Activated naive CD4-positive, alpha-beta T cell treated with anti-CD3 and anti-CD28 coated beads, Interleukin-2, amount 50 U/mL, for 72 hours (primary cell): ENCODE results near the gene BATF. TPM values are rescaled to one million over a fixed set of nuclear protein-coding genes. Genes with fewer than 3 reads are reported as not detected.
A peak's percentile ranks its signal among the peaks of the same experiment; 100 is the strongest.

Experiments used
- ATAC-seq, 2 donors: fragments of 150-1000 bp; cut with Tn5 transposase; 2 replicates each; pipeline ENCODE4 v1.10.0; 2021; ENCODE audit warnings: mild to moderate bottlenecking in 2 of 2, moderate library complexity in 2 of 2
- DNase-seq, 2 donors: peaks; one replicate each; pipeline ENCODE4 v3.0.0; 2021 to 2022; ENCODE audit warnings: low spot score in 2 of 2
- H3K27ac Mint-ChIP-seq, 2 donors: one replicate each; pipeline ENCODE4 v1.8.0; 2022; ENCODE audit warnings: mild to moderate bottlenecking in 2 of 2, mixed read lengths in 2 of 2
- H3K36me3 Mint-ChIP-seq, 2 donors: one replicate each; pipeline ENCODE4 v1.8.0; 2022; ENCODE audit warnings: mixed read lengths in 2 of 2
- H3K9me3 Mint-ChIP-seq, 2 donors: one replicate each; pipeline ENCODE4 v1.8.0; 2022; ENCODE audit warnings: mixed read lengths in 2 of 2
- total RNA-seq, 2 donors: library from RNA; stranded (reverse); gene quantifications; one replicate each; pipeline ENCODE4 v1.2.3, GENCODE V29; 2022

The BATF gene
- total RNA-seq, 2 donors from 2014 or later = 93.6 to 165 TPM

DNA sequence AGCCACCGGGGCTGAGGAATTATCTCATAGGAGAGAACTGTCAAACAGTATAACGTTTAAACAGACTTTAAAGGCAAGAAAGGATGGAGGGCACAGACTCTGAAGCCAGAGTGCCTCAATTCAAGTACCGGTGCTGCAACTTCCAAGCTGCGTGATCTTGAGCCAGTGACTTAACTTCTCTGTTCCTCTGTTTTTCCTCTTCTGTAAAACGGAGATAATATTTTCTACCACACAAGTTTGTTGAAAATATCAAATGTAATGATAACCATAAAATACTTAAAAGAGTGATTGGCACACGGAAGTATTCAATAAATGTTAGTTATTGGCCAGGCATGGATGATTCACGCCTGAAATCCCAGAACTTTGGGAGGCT is 18.2 kb downstream of the BATF start:
- peak overlapping the region; percentile 95 to 98 for H3K27ac Mint-ChIP-seq
- peaks cover 19 to 58% of the 10 kb centered on the region in 2 donors for H3K36me3 Mint-ChIP-seq
- no peak for ATAC-seq
- no peaks in the 10 kb centered on the region for H3K9me3 Mint-ChIP-seq
- DNase-seq = no peak

DNA sequence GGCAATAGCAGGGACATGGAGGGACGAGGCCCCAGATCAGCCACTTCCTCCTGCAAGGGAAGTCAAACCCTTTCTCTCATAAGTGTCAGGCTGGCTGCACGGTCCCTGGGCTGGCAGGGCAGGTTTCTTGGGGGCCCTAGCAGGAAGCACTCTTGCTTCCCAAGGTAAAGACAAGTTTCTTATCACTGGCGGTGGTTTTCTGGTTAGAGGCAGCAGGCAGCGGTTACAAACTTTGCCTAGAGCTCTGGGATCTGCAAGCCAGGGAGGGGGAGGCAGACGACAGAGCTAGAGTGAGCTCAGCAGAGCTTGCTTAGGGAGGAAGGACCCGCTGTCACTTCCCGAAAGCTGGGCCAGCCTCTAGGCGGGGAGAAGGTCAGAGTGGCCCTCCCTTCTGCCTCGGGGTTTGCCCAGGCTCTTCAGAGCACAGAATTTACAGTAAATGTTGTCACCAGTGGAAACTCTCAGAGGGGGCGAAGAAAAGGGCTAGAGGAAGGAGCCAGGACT is 20.4 kb downstream of the BATF start:
- H3K9me3 Mint-ChIP-seq = no peaks in the 10 kb centered on the region
- DNase-seq (peak; percentile 79 to 88), ATAC-seq (peak; percentile 82 to 89)
- peak overlapping the region; percentile 95 to 98 for H3K27ac Mint-ChIP-seq
- peaks cover 19 to 61% of the 10 kb centered on the region in 2 donors for H3K36me3 Mint-ChIP-seq

DNA sequence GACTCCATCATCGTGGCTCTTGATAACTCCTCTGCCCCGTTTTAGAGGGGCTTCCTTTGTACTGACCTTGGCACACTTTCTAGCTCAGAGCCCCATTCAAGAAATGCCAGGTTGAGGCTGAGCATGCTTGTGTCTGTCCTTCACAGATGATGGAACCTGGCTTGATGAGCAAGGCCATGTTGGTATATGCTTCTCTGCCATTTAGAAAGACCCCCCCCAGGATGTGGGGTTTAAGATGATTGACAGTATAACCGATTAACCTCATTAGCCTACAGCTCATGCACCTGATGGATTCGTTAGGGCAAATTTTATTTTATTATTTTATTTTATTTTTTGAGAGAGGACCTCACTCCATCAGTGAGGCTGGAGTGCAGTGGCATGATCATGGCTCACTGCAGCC is 21.0 kb downstream of the BATF start:
- H3K9me3 Mint-ChIP-seq = no peaks in the 10 kb centered on the region
- DNase-seq (no peak), ATAC-seq (no peak)
- H3K27ac Mint-ChIP-seq = peak overlapping the region; percentile 95 to 98
- peaks cover 19 to 64% of the 10 kb centered on the region in 2 donors for H3K36me3 Mint-ChIP-seq

DNA sequence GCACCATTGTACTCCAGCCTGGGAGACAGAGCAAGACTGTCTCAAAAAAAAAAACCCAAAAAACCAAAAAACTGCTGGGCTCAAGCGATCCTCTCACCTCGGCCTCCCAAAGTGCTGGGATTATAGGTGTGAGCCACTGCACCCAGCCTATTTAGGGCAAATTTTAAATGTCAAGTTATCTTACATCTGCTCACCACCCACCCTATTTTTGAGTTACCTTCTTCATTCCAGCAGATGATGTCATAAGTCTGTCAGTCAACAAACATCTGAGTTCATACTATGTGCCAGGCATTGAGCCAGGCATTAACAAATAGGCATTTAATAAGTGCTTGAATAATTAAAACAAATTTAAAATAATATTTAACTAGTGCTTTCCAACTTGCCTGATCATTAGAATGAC is 21.5 kb downstream of the BATF start:
- no peak for ATAC-seq
- peaks cover 17 to 64% of the 10 kb centered on the region in 2 donors for H3K36me3 Mint-ChIP-seq

DNA sequence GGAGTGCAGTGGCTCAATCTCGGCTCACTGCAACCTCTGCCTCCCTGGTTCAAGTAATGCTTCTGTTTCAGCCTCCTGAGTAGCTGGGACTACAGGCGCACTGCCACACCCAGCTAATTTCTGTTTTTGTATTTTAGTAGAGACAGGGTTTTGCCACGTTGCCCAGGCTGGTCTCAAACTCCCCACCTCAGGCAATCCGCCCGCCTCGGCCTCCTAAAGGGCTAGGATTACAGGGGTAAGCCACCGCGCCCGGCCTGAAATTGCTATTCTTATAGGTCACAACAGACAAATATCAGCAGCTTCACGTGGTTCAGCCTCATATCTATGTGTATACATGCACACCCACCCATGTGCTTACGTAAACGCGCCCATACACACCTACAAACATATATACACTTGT is 23.6 kb downstream of the BATF start:
- DNase-seq (no peak), ATAC-seq (no peak)
- Mint-ChIP-seq H3K36me3 (peaks cover 17 to 67% of the 10 kb centered on the region in 2 donors), H3K27ac (no peak overlapping the region), H3K9me3 (no peaks in the 10 kb centered on the region)

More for the DNA sequence above, 21.5 kb downstream of the BATF start:
- Mint-ChIP-seq H3K9me3 (no peaks in the 10 kb centered on the region), H3K27ac (peak overlapping the region; percentile 95 to 98)
- no peak for DNase-seq

DNA sequence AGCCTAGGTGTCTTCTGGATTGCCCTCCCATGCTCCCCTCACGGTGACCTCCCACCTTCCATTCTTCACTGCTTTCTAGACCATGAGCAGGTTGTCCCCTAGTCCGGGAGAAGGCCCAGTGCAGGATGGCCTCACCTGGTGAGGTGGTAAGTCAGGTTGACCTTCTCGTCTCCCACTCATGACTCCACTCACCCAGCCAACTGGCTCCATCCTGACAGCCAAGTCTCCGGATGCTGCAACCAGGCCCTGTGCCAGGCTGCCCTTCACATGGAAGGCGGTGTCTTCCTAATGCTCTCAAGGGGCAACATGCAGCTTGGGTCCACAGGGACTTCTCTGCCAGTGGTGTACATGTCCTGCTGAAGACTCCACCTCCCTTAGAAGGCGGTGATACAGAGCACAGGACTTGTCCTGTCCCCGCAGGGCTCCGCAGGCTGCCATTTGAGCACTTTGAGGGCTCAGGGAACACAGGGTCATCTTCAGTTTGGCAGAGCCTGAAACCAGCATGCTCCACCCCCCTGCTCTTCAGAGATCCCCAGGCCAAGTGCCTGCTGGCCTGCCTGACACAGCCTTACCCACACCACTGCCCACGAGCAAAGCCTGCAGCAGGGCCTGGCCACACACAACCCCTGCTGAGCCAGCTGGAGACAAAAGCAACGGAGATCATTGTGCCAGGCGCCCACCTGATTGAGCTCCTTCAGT is 25.4 kb downstream of the BATF start:
- Mint-ChIP-seq H3K27ac (peak overlapping the region; percentile 79 to 90), H3K9me3 (no peaks in the 10 kb centered on the region), H3K36me3 (peaks cover 17 to 53% of the 10 kb centered on the region in 2 donors)
- ATAC-seq (no peak), DNase-seq (no peak)

DNA sequence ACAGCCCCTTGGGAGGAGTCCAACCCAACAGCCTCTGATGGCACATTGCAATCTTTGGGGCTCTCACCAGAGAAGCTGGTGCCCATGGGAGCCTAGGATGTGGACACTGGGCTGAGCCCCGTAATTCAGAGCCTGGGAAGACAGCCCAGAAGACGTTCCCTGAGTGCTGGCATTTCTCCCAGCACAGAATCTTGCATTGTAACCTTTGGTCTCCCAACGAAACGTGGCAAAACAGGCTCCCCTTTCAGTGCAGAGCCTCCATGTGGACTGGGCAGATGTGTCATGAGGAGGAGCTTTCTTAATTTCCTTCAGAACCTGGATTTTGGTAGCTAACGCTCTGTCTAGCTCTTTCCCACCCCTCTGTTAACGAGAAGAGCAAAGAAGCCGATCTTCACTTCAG is 26.3 kb downstream of the BATF start:
- no peak for ATAC-seq
- no peak for DNase-seq
- H3K36me3 Mint-ChIP-seq = peaks cover 17 to 53% of the 10 kb centered on the region in 2 donors

DNA sequence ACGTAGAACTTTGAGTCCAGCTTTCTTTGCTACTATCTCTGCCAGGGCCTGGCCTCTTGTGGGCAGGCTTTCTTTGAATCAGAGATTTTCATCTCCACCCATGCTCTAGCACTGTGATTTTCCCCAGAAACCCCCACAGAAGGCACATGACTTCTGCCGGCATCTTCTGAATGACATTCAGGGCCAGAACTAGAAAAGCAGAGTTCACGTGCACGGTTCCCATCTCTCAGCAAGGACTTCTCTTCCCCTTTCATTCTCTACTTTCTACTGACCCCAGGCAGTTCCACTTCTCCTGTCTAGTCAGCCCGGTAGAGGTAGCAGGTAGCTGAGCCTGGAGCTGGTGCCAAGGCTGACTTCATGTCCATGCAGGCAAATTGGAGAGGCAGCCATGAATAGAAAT is 26.9 kb downstream of the BATF start:
- no peak for DNase-seq
- no peaks in the 10 kb centered on the region for H3K9me3 Mint-ChIP-seq
- H3K27ac Mint-ChIP-seq = peak overlapping the region; percentile 79 to 90
- peaks cover 17 to 53% of the 10 kb centered on the region in 2 donors for H3K36me3 Mint-ChIP-seq
- ATAC-seq = peak; percentile 27 to 68

More for the DNA sequence above, 26.3 kb downstream of the BATF start:
- H3K27ac Mint-ChIP-seq = peak overlapping the region; percentile 79 to 90
- no peaks in the 10 kb centered on the region for H3K9me3 Mint-ChIP-seq

DNA sequence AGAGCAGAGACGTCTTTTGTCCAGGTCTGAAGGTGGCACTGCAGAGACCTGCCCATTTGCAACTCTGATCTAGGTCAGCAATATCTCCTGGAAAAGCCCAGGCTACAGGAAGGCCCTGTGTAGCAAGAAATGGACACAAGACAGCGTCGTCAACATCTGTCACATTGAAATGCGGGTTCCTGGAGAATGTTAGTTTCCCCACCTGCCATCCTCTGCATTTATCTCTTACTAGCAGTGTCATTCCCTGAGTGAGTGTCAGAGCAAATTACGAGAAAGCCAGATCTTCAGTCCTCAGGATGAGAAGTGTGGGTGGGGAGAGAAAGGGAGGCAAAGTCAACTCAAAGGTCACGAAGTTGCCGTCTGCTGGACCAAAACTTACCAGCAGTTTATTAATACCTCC is 28.8 kb downstream of the BATF start:
- ATAC-seq (no peak), DNase-seq (no peak)
- Mint-ChIP-seq H3K9me3 (peaks cover 0 to 2% of the 10 kb centered on the region in 2 donors), H3K36me3 (peaks cover 15 to 50% of the 10 kb centered on the region in 2 donors), H3K27ac (peak overlapping the region in 1 of 2 donors; percentile 79)

DNA sequence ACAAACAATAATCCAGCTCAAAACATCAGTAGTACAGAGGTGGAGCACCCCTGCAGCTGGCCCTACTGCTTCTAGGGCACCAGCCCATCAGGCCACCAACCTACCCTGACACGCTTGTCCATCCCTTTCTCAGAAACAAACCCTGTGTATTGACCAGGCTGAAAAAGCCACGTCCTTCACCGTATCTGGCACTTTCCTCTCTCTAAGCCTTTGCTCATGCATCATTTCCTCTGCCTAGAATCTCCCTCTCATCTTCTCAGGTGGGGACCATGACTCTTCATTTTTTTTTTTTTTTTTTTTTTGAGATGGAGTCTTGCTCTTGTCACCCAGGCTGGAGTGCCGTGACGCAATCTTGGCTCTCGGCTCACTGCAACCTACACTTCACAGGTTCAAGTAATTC is 30.9 kb downstream of the BATF start:
- Mint-ChIP-seq H3K36me3 (peaks cover 0 to 36% of the 10 kb centered on the region in 2 donors), H3K9me3 (peaks cover 0 to 9% of the 10 kb centered on the region in 2 donors), H3K27ac (peak overlapping the region in 1 of 2 donors; percentile 43)
- DNase-seq = no peak
- ATAC-seq = no peak

DNA sequence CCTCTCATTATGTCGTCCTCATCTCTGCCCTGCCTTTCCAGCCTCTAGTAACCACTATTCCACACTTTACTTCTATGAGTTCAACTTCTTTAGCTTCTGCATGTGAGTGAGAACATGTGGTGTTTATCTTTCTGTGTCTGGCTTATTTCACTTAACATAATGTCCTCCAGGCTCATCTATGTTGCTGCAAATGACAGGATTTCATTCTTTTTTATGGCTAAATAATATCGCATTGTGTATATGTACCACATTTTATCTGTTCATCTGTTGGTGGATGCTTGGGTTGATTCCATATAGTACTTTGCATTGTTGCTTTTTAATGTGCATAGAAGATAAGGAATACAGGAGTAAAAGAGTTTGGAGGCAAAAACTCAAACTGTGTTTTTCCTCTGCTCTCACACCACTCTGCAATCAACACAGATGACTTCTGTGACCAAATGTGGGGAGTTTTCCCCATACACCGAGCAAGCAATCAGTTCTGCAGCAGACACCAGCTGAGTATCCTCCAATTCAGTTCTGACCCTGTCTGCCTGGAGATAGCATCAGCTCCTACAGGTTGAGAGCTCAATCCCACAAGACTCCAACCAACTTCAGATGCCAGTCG is 31.6 kb downstream of the BATF start:
- Mint-ChIP-seq H3K27ac (peak overlapping the region in 1 of 2 donors; percentile 43), H3K9me3 (peaks cover 0 to 9% of the 10 kb centered on the region in 2 donors), H3K36me3 (peaks cover 0 to 29% of the 10 kb centered on the region in 2 donors)
- ATAC-seq (no peak), DNase-seq (no peak)

DNA sequence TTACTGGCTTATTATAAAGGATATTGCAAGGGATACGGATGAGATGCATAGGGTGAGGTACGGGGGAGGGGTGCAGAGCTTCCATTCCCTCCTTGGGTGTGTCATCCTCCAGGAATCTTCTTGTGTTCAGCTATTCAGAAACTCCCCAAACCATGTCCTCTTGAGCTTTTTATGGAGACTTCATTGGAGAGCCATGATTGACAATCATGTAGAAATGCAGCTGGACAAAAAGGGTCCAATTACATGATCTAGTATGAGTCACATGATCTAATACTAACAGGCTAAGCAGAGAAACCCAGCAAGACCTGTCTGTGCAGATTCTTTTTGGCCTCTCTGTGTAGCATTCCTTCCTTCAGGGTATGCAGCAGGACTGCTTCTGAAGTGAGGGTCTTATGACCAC is 32.2 kb downstream of the BATF start:
- Mint-ChIP-seq H3K27ac (no peak overlapping the region), H3K9me3 (peaks cover 0 to 9% of the 10 kb centered on the region in 2 donors), H3K36me3 (peaks cover 0 to 25% of the 10 kb centered on the region in 2 donors)
- DNase-seq (no peak), ATAC-seq (no peak)

DNA sequence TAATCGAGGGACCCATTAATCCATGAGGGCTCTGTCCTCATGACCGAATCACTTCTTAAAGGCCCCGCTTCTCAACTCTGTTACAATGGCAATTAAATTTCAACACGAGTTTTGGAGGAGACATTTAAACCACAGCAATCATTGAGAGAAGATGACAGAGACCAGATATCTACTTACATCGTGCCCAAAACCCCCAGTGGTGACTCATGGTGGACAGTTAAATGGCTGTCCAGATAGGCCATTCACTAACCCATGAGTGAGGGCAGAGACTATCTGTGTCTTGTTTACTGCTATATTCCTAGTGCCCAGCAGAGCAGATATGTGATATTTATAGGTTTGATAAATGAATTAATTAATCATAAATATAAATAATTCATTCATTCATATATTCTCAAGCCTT is 36.2 kb downstream of the BATF start:
- Mint-ChIP-seq H3K27ac (peak overlapping the region in 1 of 2 donors; percentile 35), H3K36me3 (peaks cover 0 to 14% of the 10 kb centered on the region in 2 donors), H3K9me3 (peaks cover 0 to 12% of the 10 kb centered on the region in 2 donors)
- peak in 1 of 2 donors; percentile 6 for ATAC-seq
- no peak for DNase-seq

DNA sequence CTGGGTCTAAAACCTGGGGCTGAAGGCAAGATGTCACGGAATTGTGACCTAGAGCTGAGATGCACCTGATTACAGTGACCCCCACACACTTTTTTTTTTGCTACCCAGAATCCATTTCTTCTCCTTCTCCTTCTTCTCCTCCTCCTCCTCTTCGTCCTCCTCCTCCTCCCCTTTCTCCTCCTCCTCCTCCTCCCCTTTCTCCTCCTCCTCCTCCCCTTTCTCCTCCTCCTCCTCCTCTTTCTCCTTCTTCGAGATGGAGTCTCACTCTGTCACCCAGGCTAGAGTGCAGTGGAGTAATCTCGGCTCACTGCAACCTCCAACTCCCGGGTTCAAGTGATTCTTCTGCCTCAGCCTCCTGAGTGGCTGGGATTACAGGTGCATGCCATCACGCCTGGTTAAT is 36.8 kb downstream of the BATF start:
- ATAC-seq (no peak), DNase-seq (no peak)
- H3K27ac Mint-ChIP-seq = peak overlapping the region; percentile 97 to 99
- H3K9me3 Mint-ChIP-seq = peaks cover 0 to 12% of the 10 kb centered on the region in 2 donors
- H3K36me3 Mint-ChIP-seq = peaks cover 0 to 14% of the 10 kb centered on the region in 2 donors

DNA sequence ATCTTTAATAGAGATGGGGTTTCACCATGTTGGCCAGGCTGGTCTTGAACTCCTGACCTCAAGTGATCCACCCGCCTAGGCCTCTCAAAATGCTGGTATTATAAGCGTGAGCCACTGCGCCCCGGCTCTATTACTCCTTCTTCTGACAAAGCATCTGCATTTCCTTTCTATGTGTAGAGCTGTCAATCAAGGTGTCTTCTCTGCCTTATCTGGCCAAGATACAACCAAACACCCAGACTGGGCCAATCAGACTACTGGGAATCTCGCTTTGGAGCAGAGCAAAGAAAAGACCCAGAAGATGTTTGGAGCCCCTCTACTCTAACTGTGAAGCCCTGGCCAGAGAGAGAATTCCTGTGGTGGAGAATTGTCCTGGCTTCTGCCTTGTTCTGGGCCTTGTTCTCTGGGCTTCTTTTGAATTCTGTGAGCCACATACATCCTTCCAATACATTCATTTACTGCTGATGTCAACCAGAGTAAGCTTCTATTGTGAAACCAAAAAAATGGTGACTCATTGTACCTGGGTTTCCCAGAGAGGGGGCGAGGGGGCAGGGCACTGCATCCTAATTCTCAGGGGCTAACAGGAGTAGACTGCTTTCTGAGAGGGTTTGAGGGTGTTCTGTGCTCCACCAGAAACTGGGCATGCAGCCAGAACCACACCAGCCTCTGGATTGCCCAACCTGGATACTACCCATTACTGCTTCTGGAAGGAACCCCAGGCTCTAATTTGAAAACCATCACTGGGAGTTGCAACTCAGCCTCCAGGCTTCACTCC is 37.4 kb downstream of the BATF start:
- peaks cover 0 to 14% of the 10 kb centered on the region in 2 donors for H3K36me3 Mint-ChIP-seq
- peak overlapping the region; percentile 97 to 99 for H3K27ac Mint-ChIP-seq
- H3K9me3 Mint-ChIP-seq = peaks cover 0 to 12% of the 10 kb centered on the region in 2 donors
- ATAC-seq (peak; percentile 50 to 75), DNase-seq (peak; percentile 69 to 72)

DNA sequence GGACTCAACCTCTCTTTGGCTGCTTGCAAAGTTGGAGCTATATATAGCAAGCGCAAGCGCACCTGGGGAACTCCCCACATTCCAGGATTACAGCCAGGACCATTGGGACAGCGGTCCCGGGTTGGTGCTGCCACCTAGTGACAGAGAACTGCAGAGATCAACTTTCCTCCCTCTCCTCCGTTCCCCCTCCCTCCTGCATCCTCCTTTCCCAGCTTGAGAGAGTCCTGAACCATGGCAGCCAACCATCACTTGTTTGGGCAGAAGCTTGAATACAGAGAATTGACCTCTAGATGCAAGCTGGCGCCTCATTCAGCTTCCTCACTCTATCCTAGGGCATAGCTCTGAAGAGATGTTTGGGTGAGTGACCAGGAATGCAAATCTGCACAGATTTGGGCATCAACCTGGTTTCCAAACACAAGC is 38.8 kb downstream of the BATF start:
- peak overlapping the region; percentile 97 to 98 for H3K27ac Mint-ChIP-seq
- ATAC-seq = peak in 1 of 2 donors; percentile 7

DNA sequence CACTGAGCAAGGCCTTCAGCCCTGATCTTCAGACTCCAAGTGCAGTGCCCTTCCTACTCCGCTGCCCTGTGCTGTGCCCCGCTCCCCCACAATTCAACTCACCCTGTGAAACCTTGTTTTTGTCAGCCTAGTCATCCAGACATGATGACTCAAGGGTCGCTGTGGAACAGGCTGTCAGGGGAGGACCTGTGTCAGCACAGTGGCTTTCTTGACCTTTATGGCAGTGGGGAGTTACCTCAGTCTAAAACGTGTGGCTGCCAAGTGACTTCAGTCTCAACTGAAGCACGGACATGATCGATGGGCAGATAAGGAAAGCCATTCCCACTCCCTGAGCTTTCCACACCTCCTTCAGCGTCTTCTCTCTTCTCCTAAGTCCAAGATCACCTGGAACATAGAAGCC is 39.8 kb downstream of the BATF start:
- Mint-ChIP-seq H3K36me3 (peaks cover 8 to 10% of the 10 kb centered on the region in 2 donors), H3K9me3 (peaks cover 0 to 3% of the 10 kb centered on the region in 2 donors), H3K27ac (peak overlapping the region; percentile 97 to 98)
- ATAC-seq = peak; percentile 71 to 72
- peak; percentile 74 to 87 for DNase-seq

More for the DNA sequence above, 38.8 kb downstream of the BATF start:
- H3K9me3 Mint-ChIP-seq = peaks cover 0 to 10% of the 10 kb centered on the region in 2 donors
- DNase-seq = peak; percentile 51 to 73
- H3K36me3 Mint-ChIP-seq = peaks cover 0 to 7% of the 10 kb centered on the region in 2 donors
